ENCODE measurements around the gene HOATZ. TPM values are rescaled to one million over a fixed set of nuclear protein-coding genes. Genes with fewer than 3 reads are reported as not detected.

HOATZ gene
- total and polyA plus RNA-seq, 8 donors = 0.18 TPM; not detected in 7

GRCh38 chr11:111472228-111472627 lies 42.4 kb upstream of the HOATZ start:
- no peak for DNase-seq
- TF ChIP-seq CTCF (IDR thresholded peaks at IDR 0.05) = no peak
- no peak for TF ChIP-seq POLR2AphosphoS5 (IDR thresholded peaks at IDR 0.05)
- TF ChIP-seq POLR2A (IDR thresholded peaks at IDR 0.05) = no peak
- TF ChIP-seq EP300 (IDR thresholded peaks at IDR 0.05) = no peak
- intact Hi-C loops (cut with DNase I; ENCODE audit: low total_unique reads) = no loop called here
- Histone ChIP-seq H3K4me1 (no peaks in the 10 kb centered on the region), H3K27me3 (no peaks in the 10 kb centered on the region), H3K4me3 (no peak overlapping the region), H3K36me3 (no peaks in the 10 kb centered on the region), H3K27ac (no peak overlapping the region), H3K9me3 (peaks cover 0 to 6% (median 2%) of the 10 kb centered on the region in 4 donors)
- 78 to 96% (median 93%) methylated on average over 1 of the region's 1 CpG for WGBS, 5 donors

- Histone ChIP-seq H3K9me3 (peaks cover 0 to 6% (median 2%) of the 10 kb centered on the region in 4 donors), H3K27me3 (no peaks in the 10 kb centered on the region), H3K27ac (no peak overlapping the region), H3K4me3 (no peak overlapping the region), H3K4me1 (no peaks in the 10 kb centered on the region), H3K36me3 (no peaks in the 10 kb centered on the region)
- intact Hi-C loops (cut with DNase I; ENCODE audit: low total_unique reads) = no loop called here
- TF ChIP-seq EP300 (IDR thresholded peaks at IDR 0.05) (no peak), POLR2A (IDR thresholded peaks at IDR 0.05) (no peak), CTCF (IDR thresholded peaks at IDR 0.05) (no peak), POLR2AphosphoS5 (IDR thresholded peaks at IDR 0.05) (no peak)
- no peak for DNase-seq
Measured at GRCh38 chr11:111474432-111474831, 40.1 kb upstream of the HOATZ start.

GRCh38 chr11:111476366-111476765 lies 38.2 kb upstream of the HOATZ start:
- no peak overlapping the region for H3K4me3 ChIP-seq
- WGBS, 5 donors = 33 to 42% (median 40%) methylated on average over 2 of the region's 2 CpGs

GRCh38 chr11:111476956-111477355 lies 37.6 kb upstream of the HOATZ start:
- Histone ChIP-seq H3K4me1 (no peaks in the 10 kb centered on the region), H3K27ac (no peak overlapping the region), H3K9me3 (peaks cover 0 to 6% (median 2%) of the 10 kb centered on the region in 4 donors), H3K36me3 (no peaks in the 10 kb centered on the region), H3K4me3 (no peak overlapping the region), H3K27me3 (no peaks in the 10 kb centered on the region)
- intact Hi-C loops (cut with DNase I; ENCODE audit: low total_unique reads) = no loop called here
- no peak for DNase-seq
- 29 to 35% (median 35%) methylated on average over 3 of the region's 3 CpGs for whole genome bisulfite sequencing, 5 donors
- no peak for TF ChIP-seq EP300 (IDR thresholded peaks at IDR 0.05)
- TF ChIP-seq POLR2AphosphoS5 (IDR thresholded peaks at IDR 0.05) = no peak
- no peak for TF ChIP-seq POLR2A (IDR thresholded peaks at IDR 0.05)
- TF ChIP-seq CTCF (IDR thresholded peaks at IDR 0.05) = no peak

More at GRCh38 chr11:111476366-111476765, 38.2 kb upstream of the HOATZ start:
- no peaks in the 10 kb centered on the region for H3K4me1 ChIP-seq
- TF ChIP-seq POLR2A (IDR thresholded peaks at IDR 0.05) (no peak), EP300 (IDR thresholded peaks at IDR 0.05) (no peak), POLR2AphosphoS5 (IDR thresholded peaks at IDR 0.05) (no peak), CTCF (IDR thresholded peaks at IDR 0.05) (no peak)
- intact Hi-C loops (cut with DNase I; ENCODE audit: low total_unique reads) = no loop called here
- H3K36me3 ChIP-seq = no peaks in the 10 kb centered on the region
- no peak for DNase-seq
- H3K27me3 ChIP-seq = no peaks in the 10 kb centered on the region
- no peak overlapping the region for H3K27ac ChIP-seq
- peaks cover 0 to 6% (median 2%) of the 10 kb centered on the region in 4 donors for H3K9me3 ChIP-seq
